ENCODE measurements around the gene DTHD1.

GRCh38 chr4:36292556-36293188, 11.3 kb downstream of the DTHD1 start:
- TF ChIP-seq CTCF (conservative IDR thresholded peaks at IDR 0.05; ENCODE audit: low read depth, low read length) (no peak), EZH2 (IDR thresholded peaks at IDR 0.05; ENCODE audit: low read length, unreplicated experiment) (no peak), EZH2phosphoT487 (IDR thresholded peaks at IDR 0.05; ENCODE audit: borderline replicate concordance, low read length) (no peak)

Data from PC-3 (cell line).